AG08396 (cell line): ENCODE data around the gene LARGE1.

ENCODE experiments used
- DNase-seq: peaks from one replicate; pipeline ENCODE4 v3.0.0; 2012; ENCODE audit warnings: low spot score, mixed read lengths

Gene LARGE1

GRCh38 chr22:33920197-33920540 is at the start of gene LARGE1:
Gene LARGE1 (minus strand): TSS chr22:33920476.
- DNase-seq: peak; percentile 74

- DNase-seq: no peak
Observed at GRCh38 chr22:33969045-33969444, 48.8 kb upstream of the LARGE1 start.

GRCh38 chr22:33964121-33964520 is 43.8 kb upstream of the LARGE1 start:
- DNase-seq: no peak

DNA sequence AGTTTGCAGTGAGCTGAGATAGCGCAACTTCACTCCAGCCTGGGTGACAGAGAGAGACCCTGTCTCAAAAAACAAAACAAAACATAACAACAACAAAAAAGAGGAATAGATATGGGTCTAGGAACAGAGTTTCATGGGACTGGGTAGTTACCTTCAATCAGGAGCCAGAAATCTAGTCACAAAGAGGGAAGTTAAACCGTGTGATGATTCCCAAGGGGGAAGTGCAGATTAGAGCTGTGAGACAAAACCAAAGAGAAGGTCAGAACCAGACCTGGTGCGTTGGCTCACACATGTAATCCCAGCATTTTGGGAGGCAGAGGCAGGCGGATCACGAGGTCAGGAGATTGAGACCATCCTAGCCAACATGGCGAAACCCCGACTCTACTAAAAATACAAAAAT is 42.1 kb upstream of the LARGE1 start:
- no peak for DNase-seq

GRCh38 chr22:33958741-33959140 is 38.5 kb upstream of the LARGE1 start:
- no peak for DNase-seq

DNA sequence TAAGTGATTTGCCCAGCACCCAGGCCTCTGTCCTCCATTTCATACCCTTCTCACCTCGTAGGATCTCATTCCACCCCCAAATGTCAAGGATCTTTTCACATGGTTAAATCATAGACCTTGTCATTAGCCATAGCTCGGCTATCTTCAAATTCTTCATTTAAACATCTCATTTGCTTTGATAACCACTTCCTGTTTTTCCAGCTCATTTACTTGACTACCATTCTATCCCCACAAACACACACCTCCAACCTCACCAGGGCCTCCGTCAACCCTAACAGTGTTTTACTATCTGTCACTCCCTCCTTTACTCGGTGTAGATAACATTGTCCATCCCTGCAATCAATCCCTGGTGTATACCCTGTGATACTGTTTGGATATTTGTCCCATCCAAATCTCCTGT is 36.8 kb upstream of the LARGE1 start:
- no peak for DNase-seq

DNA sequence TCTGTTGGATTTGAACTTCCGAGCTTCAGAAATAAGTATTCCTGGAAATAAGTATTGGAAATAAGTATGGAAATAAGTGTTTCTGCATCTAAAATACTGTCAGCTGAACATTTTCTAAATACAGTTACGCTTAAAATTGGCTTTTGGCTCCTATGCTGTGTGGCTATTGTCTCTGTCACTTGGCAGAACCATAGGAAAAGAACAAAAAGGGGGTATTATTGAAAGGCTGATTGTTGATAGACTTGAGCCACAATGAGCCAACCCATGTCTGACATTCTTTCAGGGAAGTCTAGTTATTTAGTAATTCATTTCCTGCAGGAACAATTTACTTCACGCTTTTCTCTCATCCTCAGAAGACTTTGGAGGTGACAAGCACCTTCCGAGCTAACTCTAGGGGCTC is 32.5 kb upstream of the LARGE1 start:
- no peak for DNase-seq

DNA sequence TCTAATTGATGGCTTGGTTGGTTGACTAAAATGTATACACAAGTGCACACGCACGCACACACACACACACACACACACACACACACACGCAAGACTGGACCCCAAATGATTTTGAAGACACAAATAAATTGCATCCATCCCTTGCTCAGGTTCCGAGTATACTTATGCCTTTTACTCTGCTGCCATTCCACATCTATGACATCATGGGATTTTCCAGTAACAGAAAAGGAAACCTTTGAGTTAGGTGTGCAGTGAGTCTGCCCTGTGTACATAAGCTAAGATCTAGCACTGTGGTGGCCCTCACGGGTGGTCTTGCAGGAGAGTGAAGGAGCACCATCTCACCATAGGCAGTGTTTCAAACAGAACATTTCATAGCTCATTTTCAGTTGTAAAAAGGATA is 20.5 kb upstream of the LARGE1 start:
- DNase-seq: no peak

GRCh38 chr22:33932997-33933396 is 12.7 kb upstream of the LARGE1 start:
- DNase-seq: no peak

GRCh38 chr22:33931406-33931805 is 11.1 kb upstream of the LARGE1 start:
- DNase-seq: no peak

DNA sequence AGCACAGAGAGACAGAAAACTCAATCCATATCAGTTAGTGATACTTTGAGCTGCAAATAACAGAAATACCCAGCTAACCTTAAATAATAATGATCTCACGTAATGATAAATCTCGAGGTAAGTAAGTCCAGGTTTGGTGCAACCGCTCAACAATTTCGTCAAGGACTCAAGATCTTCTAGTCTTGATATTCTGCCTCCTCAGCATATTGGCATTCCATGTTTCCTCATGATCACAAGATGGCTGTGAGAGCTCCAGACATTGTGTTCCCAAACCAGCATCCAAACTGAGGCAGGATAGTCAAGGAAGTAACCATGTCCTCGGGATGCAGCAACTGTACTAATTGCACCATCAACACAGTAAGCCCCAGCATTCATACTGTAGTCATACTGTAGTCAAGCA is 7.5 kb upstream of the LARGE1 start:
- no peak for DNase-seq

DNA sequence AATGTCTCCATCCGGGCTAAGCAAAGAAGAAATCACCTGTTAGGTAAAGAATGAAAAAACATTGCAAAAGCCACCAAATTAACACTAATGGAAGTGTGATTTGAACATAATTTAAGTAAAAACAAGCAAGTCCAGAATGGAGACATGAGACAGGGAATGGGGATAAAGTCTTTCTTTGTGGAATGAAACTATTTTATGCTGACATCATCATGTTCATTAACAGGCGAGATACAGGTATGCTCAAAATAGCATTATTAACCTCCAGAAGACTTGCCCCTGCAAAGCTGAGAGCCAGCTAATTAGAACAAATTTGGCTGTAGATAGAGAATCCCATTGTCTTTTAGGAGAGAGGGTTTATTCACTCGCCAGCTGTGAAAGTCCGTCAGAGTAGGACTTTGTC is 4.9 kb upstream of the LARGE1 start:
- no peak for DNase-seq

DNA sequence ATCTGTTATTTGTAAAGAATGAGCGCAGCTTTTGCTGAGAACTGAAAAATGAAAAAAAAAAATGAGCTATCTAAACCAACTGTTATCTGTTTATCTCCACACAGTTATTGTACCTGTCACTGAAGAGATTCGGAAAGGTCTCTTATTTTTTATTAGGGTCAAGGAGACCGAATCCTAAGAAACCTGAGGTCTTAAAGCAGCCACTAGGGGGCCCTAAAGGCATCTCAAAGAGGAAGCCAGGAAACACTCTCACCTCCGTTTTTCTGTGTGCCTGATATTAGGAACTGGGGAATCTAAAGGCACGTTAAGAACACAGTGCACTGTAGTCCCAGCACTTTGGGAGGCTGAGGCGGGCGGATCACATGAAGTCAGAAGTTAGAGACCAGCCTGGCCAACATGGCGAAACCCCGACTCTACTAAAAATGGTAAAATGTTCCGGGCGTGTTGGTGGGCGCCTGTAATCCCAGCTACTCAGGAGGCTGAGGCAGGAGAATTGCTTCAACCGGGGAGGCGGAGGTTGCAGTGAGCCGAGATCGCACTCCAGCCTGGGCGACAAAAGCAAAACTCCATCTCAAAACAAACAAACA is 3.5 kb upstream of the LARGE1 start:
- peak; percentile 61 for DNase-seq

DNA sequence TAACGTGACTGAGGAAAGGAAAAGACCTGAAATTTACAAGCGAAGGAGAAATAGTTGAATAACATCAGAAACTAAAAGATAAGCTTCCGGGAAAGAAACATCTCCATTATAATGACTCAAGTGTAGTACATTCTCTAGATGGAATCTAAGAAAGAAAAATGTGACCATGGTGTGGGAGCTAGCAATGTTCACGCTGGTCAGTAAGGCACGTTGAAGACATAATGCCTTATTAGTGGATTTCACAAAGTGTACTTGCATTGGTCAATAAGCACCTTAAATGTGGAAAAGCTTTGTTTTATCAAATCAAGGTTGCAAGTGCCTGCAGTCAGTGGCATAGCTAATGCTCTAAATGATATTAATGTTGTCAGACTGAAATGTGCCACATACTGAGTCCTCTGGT is 2.8 kb upstream of the LARGE1 start:
- DNase-seq: peak; percentile 29

DNA sequence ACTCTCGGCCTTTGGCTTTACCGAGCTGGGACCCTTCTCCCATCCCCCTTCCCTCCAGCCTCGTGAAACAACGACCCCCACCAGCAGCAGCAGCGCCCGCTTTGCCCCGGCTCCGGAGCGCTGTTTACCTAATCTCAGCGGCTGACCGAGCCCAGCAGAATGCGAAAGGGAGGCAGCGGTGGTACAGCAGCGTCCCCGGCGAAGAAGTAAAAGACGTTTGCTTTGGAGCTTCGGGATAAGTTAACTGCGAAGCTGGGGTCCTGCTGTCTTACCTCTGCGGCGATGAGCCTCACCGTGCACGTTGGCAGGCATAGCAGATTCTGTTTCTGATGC is 2.0 kb upstream of the LARGE1 start:
- DNase-seq: peak; percentile 44

DNA sequence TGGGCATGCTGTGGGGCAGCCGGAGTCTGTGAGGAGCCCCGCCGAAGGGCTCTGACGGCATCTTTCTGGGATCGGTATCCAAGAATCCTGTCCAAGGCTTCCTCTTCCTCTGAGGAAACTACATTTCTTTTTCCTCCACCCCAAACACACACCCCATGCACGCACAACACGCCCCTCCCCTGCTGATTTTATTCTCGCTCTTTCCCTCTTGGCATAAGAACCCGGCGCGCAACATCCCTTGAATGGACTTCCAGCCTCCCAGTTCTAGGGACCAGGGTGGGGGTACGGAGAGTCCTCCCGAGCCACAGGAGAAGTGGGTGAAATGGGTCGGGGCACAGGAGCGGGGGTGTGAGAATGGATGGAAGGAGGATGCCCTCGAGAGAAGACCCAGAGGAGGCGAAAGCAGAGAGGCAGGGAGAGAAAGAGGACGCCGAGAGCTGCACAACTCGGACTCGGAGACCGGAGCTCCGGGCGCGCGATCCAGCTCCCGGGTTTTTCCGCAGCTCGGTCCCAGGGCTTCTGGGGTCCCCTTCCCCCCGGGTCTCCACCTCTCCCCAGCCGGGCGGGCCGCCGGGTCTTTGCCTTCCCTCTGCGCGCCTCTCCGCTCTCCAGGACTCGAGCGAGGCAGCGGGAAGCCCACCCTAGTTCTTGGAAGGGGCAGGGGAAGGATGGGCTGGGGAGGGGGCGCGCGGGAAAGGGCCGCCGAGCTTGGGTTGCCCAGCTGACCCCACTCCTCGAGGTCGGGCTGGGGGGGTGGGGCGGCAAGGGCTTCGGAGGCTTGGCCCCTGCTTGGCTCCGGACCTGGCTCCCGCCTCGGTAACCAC is 1.5 kb upstream of the LARGE1 start:
- DNase-seq: peak; percentile 78

DNA sequence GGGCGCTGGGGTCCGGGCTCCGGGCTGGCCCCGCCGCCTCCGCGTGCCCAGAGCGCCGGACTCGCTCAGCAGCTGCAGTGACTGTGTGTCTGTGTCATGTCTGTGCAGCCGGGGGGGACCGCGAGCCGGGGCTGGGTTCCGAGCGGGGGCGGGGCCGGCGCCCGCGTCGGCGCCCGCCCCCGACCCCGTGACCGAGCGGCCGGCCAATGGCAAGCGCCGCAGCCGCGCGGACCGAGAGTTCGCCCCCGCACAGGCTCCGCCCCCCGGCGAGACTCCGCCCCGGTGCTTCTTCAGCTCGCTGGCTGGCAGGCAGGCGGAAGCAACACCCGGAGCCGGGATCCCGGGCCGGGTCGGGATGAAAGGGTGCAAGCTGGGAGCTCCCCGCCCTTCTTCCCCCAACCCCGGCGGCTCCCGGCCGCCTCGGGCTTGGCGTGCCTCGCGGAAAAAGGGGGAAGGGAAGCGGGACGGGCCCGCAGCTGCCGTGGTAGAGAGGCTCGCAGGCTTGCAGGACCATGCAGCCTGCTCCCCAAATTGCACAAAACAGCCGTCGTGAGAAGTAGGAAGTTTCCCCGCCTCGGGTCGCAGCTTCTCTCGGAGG is 750 bp upstream of the LARGE1 start:
- peak; percentile 98 for DNase-seq

DNA sequence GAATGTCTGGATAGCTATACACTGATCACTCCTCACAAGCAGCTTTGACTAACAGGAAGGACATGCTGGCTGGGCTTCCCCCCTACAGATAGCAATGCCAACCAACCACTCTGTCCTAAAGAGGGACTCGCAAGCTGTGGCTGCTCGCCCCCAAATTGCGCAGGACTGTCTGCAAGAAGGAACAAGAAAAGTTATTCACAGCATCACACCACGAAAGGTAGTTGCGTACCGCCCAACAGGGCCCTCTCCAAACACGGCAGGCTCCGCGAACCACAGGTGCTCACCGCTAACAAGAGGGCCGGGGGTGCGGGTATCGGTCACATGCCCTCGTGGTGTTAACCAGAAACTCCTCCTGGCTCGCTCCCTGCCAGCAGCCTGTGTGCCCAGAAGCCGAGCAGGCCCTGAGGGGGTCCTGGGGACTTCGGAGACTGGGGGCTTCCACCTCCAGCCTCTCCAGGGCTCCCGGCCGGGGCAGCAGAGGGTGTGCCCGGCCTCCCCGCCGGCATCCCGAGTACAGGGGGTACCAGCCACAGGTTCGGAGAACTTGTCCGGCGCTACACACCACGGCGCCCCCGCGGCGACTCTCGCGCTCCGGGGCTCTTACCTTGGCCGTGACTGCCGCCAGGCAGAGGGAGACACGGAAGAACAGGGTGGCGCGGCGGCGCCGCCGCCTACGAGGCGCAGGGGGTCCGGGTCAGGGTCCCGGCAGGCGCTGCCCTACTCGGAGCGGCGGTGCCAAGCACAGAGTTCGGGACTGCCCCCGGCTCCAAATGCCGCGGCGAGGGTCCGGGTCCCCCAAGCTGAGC is 682 bp downstream of the LARGE1 start:
- DNase-seq: peak; percentile 29

- no peak for DNase-seq
Observed at GRCh38 chr22:33918676-33919365, 1.5 kb downstream of the LARGE1 start.

- DNase-seq: peak; percentile 17
Observed at GRCh38 chr22:33917744-33918406, 2.4 kb downstream of the LARGE1 start.

DNA sequence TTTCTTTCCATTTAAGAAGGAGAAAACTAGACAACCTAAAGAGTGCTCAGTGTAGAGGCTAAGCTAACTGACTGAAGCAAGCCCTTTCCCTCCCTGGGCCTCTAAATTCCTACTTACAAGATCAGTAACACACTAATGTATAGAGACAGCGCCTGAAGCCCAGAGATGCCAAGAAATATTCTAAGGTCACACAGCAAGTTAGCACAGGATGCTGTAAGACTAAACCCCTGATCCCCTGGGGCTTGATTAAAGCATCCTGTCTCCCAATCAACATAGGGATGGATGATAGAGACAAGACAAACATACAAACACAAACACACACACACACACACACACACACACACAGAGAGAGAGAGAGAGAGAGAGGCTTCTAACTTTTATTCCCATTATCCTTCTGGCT is 5.6 kb downstream of the LARGE1 start:
- no peak for DNase-seq

- DNase-seq: no peak
Observed at GRCh38 chr22:33914131-33914530, 6.1 kb downstream of the LARGE1 start.
